Mucosa of descending colon (tissue), 3 donors: ENCODE measurements around the gene C10orf53. TPM values are rescaled to one million over a fixed set of nuclear protein-coding genes. Genes with fewer than 3 reads are reported as not detected.

Experiments
- ATAC-seq: fragments of 200-7000 bp; cut with Tn5 transposase; one replicate; pipeline ENCODE4 v1.9.1; 2020; ENCODE audit warnings: mild to moderate bottlenecking, moderate library complexity
- DNase-seq, 3 donors: peaks; one replicate each; pipeline ENCODE4 v3.0.0-alpha.2; 2020
- H3K36me3 ChIP-seq: fragments of 200-600 bp; one replicate; pipeline ENCODE4 v1.8.0; 2021; ENCODE audit warnings: low read depth, mild to moderate bottlenecking
- H3K4me1 ChIP-seq: fragments of 200-600 bp; one replicate; pipeline ENCODE4 v1.8.0; 2021; ENCODE audit warnings: low read depth, mild to moderate bottlenecking
- H3K4me3 ChIP-seq: fragments of 200-600 bp; one replicate; pipeline ENCODE4 v1.8.0; 2021; ENCODE audit warnings: mild to moderate bottlenecking
- H3K9me3 ChIP-seq: fragments of 200-600 bp; one replicate; pipeline ENCODE4 v1.8.0; 2021; ENCODE audit warnings: mild to moderate bottlenecking
- intact Hi-C, 2 donors: fragments of 100-400 bp; cut with DNase I in 1 of 2; cut with micrococcal nuclease in 1 of 2; formaldehyde crosslinking; loops; one replicate each; pipeline versions ENCODE4 v1.11.0 to v1.11.1; 2022; cut with DNase I, micrococcal nuclease
- total RNA-seq, 3 donors: library from RNA; stranded (reverse); fragmentation: NEBNext Ultra II Directional in 2 of 3; extraction: Animal tissue kit (Norgen Biotek cat#: 25700) in 2 of 3; gene quantifications; one replicate each; pipeline versions ENCODE4 v1.2.1 to v1.2.4, GENCODE V29; 2021 to 2023
- TF ChIP-seq, protein P1 (sequence below): fragments of 200-600 bp; IDR thresholded peaks from one replicate; pipeline ENCODE4 v1.8.0; 2022; ENCODE audit warnings: antibody characterized with exemption, mild to moderate bottlenecking
- donor health status: DM: no; HTN: no; CAD: no; lungs with moderate emphysema.
- donor health status: DM: no; HTN: no; CAD: no.
- donor health status: DM: no; HTN: yes; CAD: no.

Gene C10orf53
- total RNA-seq, 3 donors from 2014 or later, result not detected

DNA sequence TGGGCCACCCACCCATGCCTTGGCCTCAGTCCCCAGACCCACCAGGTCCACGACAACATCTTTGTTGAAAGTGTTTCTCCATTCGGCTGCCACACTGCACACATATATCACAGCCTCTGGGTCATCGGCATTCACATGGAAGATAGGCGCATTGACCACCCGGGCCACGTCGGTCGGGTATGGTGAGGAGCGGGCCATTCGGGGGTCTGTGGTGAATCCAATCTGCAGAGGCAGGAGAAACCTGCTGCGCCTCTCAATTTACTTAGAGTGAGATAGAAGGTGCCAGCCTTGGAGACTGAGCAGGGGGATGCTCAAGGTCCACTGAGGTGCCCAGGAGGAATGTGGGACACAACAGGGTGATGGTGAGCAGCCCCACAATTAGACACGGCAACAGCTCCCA is 66.3 kb downstream of the C10orf53 start:
- ATAC-seq (no peak), DNase-seq (no peak)
- intact Hi-C loops, result no loop called here
- Histone ChIP-seq H3K36me3 (no peaks in the 10 kb centered on the region), H3K4me1 (no peaks in the 10 kb centered on the region), H3K4me3 (no peak overlapping the region), H3K9me3 (no peaks in the 10 kb centered on the region)
- TF ChIP-seq, protein P1, sequence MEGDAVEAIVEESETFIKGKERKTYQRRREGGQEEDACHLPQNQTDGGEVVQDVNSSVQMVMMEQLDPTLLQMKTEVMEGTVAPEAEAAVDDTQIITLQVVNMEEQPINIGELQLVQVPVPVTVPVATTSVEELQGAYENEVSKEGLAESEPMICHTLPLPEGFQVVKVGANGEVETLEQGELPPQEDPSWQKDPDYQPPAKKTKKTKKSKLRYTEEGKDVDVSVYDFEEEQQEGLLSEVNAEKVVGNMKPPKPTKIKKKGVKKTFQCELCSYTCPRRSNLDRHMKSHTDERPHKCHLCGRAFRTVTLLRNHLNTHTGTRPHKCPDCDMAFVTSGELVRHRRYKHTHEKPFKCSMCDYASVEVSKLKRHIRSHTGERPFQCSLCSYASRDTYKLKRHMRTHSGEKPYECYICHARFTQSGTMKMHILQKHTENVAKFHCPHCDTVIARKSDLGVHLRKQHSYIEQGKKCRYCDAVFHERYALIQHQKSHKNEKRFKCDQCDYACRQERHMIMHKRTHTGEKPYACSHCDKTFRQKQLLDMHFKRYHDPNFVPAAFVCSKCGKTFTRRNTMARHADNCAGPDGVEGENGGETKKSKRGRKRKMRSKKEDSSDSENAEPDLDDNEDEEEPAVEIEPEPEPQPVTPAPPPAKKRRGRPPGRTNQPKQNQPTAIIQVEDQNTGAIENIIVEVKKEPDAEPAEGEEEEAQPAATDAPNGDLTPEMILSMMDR, result no peak

DNA sequence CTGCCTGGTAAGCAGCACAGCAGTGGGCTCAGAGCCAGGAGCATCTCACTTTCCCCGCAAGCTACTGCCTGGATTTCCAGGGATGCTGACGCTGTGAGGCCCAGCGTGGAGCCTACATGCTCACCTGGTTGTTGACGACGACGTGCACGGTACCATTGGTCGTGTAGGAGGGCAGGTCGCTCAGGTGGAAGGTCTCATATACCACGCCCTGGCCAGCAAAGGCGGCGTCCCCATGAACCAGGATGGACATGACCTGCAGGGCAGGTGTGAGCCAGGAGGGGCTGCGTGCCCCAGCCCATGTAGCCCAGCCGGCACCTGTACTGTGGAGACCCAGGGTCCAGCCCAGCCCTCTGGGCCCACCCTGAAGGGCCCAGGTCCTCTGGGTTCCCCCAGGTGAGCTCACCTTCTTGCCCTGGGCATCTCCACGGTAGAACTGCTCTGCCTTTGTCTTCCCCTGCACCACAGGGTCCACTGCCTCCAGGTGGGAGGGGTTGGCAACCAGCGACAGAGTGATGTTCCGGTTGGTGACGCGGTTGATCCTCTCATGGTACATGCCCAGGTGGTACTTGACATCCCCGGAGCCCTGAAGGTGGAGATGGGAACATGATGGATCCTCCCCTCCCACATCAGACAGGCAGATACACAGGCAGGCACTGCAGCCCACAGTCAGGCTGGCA is 67.3 kb downstream of the C10orf53 start:
- no peaks in the 10 kb centered on the region for H3K4me1 ChIP-seq
- no peaks in the 10 kb centered on the region for H3K36me3 ChIP-seq
- no peak overlapping the region for H3K4me3 ChIP-seq
- H3K9me3 ChIP-seq, result no peaks in the 10 kb centered on the region
- ATAC-seq (peak; percentile 5), DNase-seq (no peak)
- intact Hi-C loops, result no loop called here
- TF ChIP-seq, protein P1, result no peak

Other genes with a start within 250 kb of the C10orf53 start
- 10 to 100 TPM; 18.9 to 29.8 (median 25.4) TPM for gene ERCC6, start 140.5 kb upstream of the C10orf53 start, total RNA-seq
- gene SLC18A3, start 69.3 kb upstream of the C10orf53 start, total RNA-seq, result 1 to 10 TPM in 1 of 3 donors, not detected in 2; 1.6 TPM
- gene CHAT, start 65.6 kb upstream of the C10orf53 start, total RNA-seq, result 1 to 10 TPM in 1 of 3 donors, under 1 TPM in 2; 0.61 to 1.6 (median 0.84) TPM
- 1 to 10 TPM; 1.9 to 2.6 (median 2.5) TPM for gene OGDHL, start 82.7 kb downstream of the C10orf53 start, total RNA-seq